Naive thymus-derived CD8-positive, alpha-beta T cell (primary cell): ENCODE measurements around the gene KIF18B. TPM values are rescaled to one million over a fixed set of nuclear protein-coding genes. Genes with fewer than 3 reads are reported as not detected.

ENCODE experiments used
- ATAC-seq, 2 donors: fragments of 150-1000 bp; cut with Tn5 transposase in 1 of 2; sonication (Bioruptor Pico), chemical (Tn5 transposase) in 1 of 2; 1 replicate in 1 of 2; 2 replicates in 1 of 2; pipeline ENCODE4 v1.10.0; 2021; ENCODE audit warnings: mild to moderate bottlenecking in 2 of 2, moderate library complexity in 2 of 2
- POLR2A ChIA-PET: fragments of 350-600 bp; sonication (Branson Sonifier 250); formaldehyde crosslinking; loops from one replicate; lab custom pipeline; 2021; ENCODE audit warnings: antibody characterized with exemption; lab: Charles Lee
- DNase-seq, 10 donors: peaks; one replicate each; pipeline versions ENCODE4 v3.0.0 to v3.0.0-alpha.2; 2020 to 2022
- H3K27ac Mint-ChIP-seq, 10 donors: one replicate each; pipeline ENCODE4 v1.8.0; 2020 to 2022; ENCODE audit warnings: mild to moderate bottlenecking in 10 of 10, mixed read lengths in 10 of 10, moderate library complexity in 4 of 10, inconsistent platforms in 1 of 10
- H3K27me3 Mint-ChIP-seq, 5 donors: one replicate each; pipeline ENCODE4 v1.8.0; 2021 to 2022; ENCODE audit warnings: mixed read lengths in 5 of 5
- H3K36me3 Mint-ChIP-seq, 3 donors: one replicate each; pipeline ENCODE4 v1.8.0; 2020 to 2022; ENCODE audit warnings: mixed read lengths in 3 of 3, mild to moderate bottlenecking in 2 of 3, inconsistent platforms in 1 of 3
- H3K4me1 Mint-ChIP-seq, 4 donors: one replicate each; pipeline ENCODE4 v1.8.0; 2021 to 2022; ENCODE audit warnings: mixed read lengths in 4 of 4
- H3K4me3 Mint-ChIP-seq, 10 donors: one replicate each; pipeline ENCODE4 v1.8.0; 2020 to 2022; ENCODE audit warnings: mild to moderate bottlenecking in 10 of 10, mixed read lengths in 10 of 10, moderate library complexity in 6 of 10, inconsistent platforms in 1 of 10
- H3K9me3 Mint-ChIP-seq, 9 donors: one replicate each; pipeline ENCODE4 v1.8.0; 2020 to 2022; ENCODE audit warnings: mixed read lengths in 9 of 9, mild to moderate bottlenecking in 3 of 9, inconsistent platforms in 1 of 9, moderate library complexity in 1 of 9
- polyA plus RNA-seq, 3 donors: library from polyadenylated mRNA; unstranded; fragments of 300-500 nt; fragmentation: Illumina TruSeq; gene quantifications; one replicate each; pipeline ENCODE4 v1.2.3, GENCODE V29; 2021
- total RNA-seq, 8 experiments: library from RNA in 2 of 8; stranded (reverse) in 2 of 8; gene quantifications; one replicate each; pipeline ENCODE4 v1.2.3 and lab custom pipeline; 2021 to 2026

The KIF18B gene
- total and polyA plus RNA-seq, 5 experiments from 2014 or later = not detected

- H3K4me3 Mint-ChIP-seq = no peak overlapping the region
- no peaks in the 10 kb centered on the region for H3K4me1 Mint-ChIP-seq
- H3K36me3 Mint-ChIP-seq = no peaks in the 10 kb centered on the region
- ATAC-seq (no peak), DNase-seq (no peak)
- POLR2A ChIA-PET = no interaction called here
- no peaks in the 10 kb centered on the region for H3K9me3 Mint-ChIP-seq
- H3K27ac Mint-ChIP-seq = peak overlapping the region in 1 of 10 donors; percentile 4
- peaks cover 11 to 37% (median 29%) of the 10 kb centered on the region in 5 donors for H3K27me3 Mint-ChIP-seq
Measured at GRCh38 chr17:44979426-44979995, 31.9 kb upstream of the KIF18B start.

- no peak overlapping the region for H3K4me3 Mint-ChIP-seq
- H3K9me3 Mint-ChIP-seq = no peaks in the 10 kb centered on the region
- no peaks in the 10 kb centered on the region for H3K4me1 Mint-ChIP-seq
- no peak for ATAC-seq
- peaks cover 11 to 40% (median 29%) of the 10 kb centered on the region in 5 donors for H3K27me3 Mint-ChIP-seq
- DNase-seq = no peak
- H3K27ac Mint-ChIP-seq = no peak overlapping the region
- POLR2A ChIA-PET = no interaction called here
- H3K36me3 Mint-ChIP-seq = no peaks in the 10 kb centered on the region
Measured at GRCh38 chr17:44978807-44979206, 31.2 kb upstream of the KIF18B start.

- no peak overlapping the region for H3K27ac Mint-ChIP-seq
- H3K36me3 Mint-ChIP-seq = no peaks in the 10 kb centered on the region
- no peaks in the 10 kb centered on the region for H3K4me1 Mint-ChIP-seq
- H3K4me3 Mint-ChIP-seq = no peak overlapping the region
- ATAC-seq (no peak), DNase-seq (no peak)
- POLR2A ChIA-PET = no interaction called here
- no peaks in the 10 kb centered on the region for H3K9me3 Mint-ChIP-seq
- H3K27me3 Mint-ChIP-seq = peaks cover 11 to 42% (median 29%) of the 10 kb centered on the region in 5 donors
Measured at GRCh38 chr17:44977814-44978550, 30.4 kb upstream of the KIF18B start.

GRCh38 chr17:44977065-44977464 lies 29.5 kb upstream of the KIF18B start:
- POLR2A ChIA-PET = no interaction called here
- no peaks in the 10 kb centered on the region for H3K36me3 Mint-ChIP-seq
- ATAC-seq = no peak
- H3K9me3 Mint-ChIP-seq = no peaks in the 10 kb centered on the region
- no peak overlapping the region for H3K27ac Mint-ChIP-seq
- H3K4me1 Mint-ChIP-seq = peaks cover 3% of the 10 kb centered on the region in 4 donors
- no peak overlapping the region for H3K4me3 Mint-ChIP-seq
- DNase-seq = no peak
- H3K27me3 Mint-ChIP-seq = peaks cover 14 to 43% (median 29%) of the 10 kb centered on the region in 5 donors

- H3K4me3 Mint-ChIP-seq = no peak overlapping the region
- H3K27ac Mint-ChIP-seq = no peak overlapping the region
- H3K27me3 Mint-ChIP-seq = peaks cover 12 to 37% (median 29%) of the 10 kb centered on the region in 5 donors
- POLR2A ChIA-PET = no interaction called here
- peaks cover 4 to 7% (median 6%) of the 10 kb centered on the region in 4 donors for H3K4me1 Mint-ChIP-seq
- no peaks in the 10 kb centered on the region for H3K9me3 Mint-ChIP-seq
- ATAC-seq (no peak), DNase-seq (no peak)
- H3K36me3 Mint-ChIP-seq = no peaks in the 10 kb centered on the region
Measured at GRCh38 chr17:44976206-44976605, 28.6 kb upstream of the KIF18B start.

- no peak overlapping the region for H3K27ac Mint-ChIP-seq
- POLR2A ChIA-PET = no interaction called here
- peaks cover 0 to 4% (median 0%) of the 10 kb centered on the region in 3 donors for H3K36me3 Mint-ChIP-seq
- H3K27me3 Mint-ChIP-seq = peaks cover 10 to 35% (median 20%) of the 10 kb centered on the region in 5 donors
- H3K4me3 Mint-ChIP-seq = no peak overlapping the region
- peaks cover 14 to 24% (median 23%) of the 10 kb centered on the region in 4 donors for H3K4me1 Mint-ChIP-seq
- ATAC-seq = no peak
- no peak for DNase-seq
- no peaks in the 10 kb centered on the region for H3K9me3 Mint-ChIP-seq
Measured at GRCh38 chr17:44972953-44973352, 25.4 kb upstream of the KIF18B start.

GRCh38 chr17:44971776-44972483 lies 24.4 kb upstream of the KIF18B start:
- Mint-ChIP-seq H3K27ac (peak overlapping the region in 2 of 10 donors; percentile 6 to 78), H3K4me3 (peak overlapping the region in 4 of 10 donors; percentile 18 to 42 (median 36)), H3K36me3 (peaks cover 0 to 4% (median 0%) of the 10 kb centered on the region in 3 donors), H3K27me3 (peaks cover 12 to 36% (median 22%) of the 10 kb centered on the region in 5 donors), H3K9me3 (no peaks in the 10 kb centered on the region), H3K4me1 (peaks cover 15 to 28% (median 26%) of the 10 kb centered on the region in 4 donors)
- ATAC-seq = peak; percentile 9 to 22
- DNase-seq = no peak
- POLR2A ChIA-PET = interaction anchor here (0.7 kb wide), 2 partner anchors 30 to 170 kb away, joined by 3 to 4 read pairs; no protein-coding TSS in a partner anchor

GRCh38 chr17:44970136-44970741 lies 22.7 kb upstream of the KIF18B start:
- peaks cover 0 to 1% (median 0%) of the 10 kb centered on the region in 9 donors for H3K9me3 Mint-ChIP-seq
- H3K36me3 Mint-ChIP-seq = peaks cover 0 to 6% (median 6%) of the 10 kb centered on the region in 3 donors
- peak overlapping the region in 2 of 10 donors; percentile 17 to 43 for H3K27ac Mint-ChIP-seq
- peak; percentile 16 to 22 for ATAC-seq
- DNase-seq = peak in 5 of 10 donors; percentile 4 to 60 (median 28)
- peaks cover 23 to 44% (median 37%) of the 10 kb centered on the region in 5 donors for H3K27me3 Mint-ChIP-seq
- H3K4me3 Mint-ChIP-seq = peak overlapping the region; percentile 69 to 90 (median 78)
- POLR2A ChIA-PET = no interaction called here
- peaks cover 23 to 39% (median 37%) of the 10 kb centered on the region in 4 donors for H3K4me1 Mint-ChIP-seq

- ATAC-seq (no peak), DNase-seq (peak in 1 of 10 donors; percentile 56)
- POLR2A ChIA-PET = interaction anchor here (1.1 kb wide), 1 partner anchor 70 kb away, joined by 3 read pairs; the partner anchor contains the start of gene EFTUD2
- H3K9me3 Mint-ChIP-seq = peaks cover 0 to 2% (median 0%) of the 10 kb centered on the region in 9 donors
- peak overlapping the region in 2 of 10 donors; percentile 8 to 50 for H3K27ac Mint-ChIP-seq
- peak overlapping the region; percentile 70 to 90 (median 78) for H3K4me3 Mint-ChIP-seq
- peaks cover 23 to 39% (median 37%) of the 10 kb centered on the region in 4 donors for H3K4me1 Mint-ChIP-seq
- H3K36me3 Mint-ChIP-seq = peaks cover 0 to 6% (median 6%) of the 10 kb centered on the region in 3 donors
- peaks cover 26 to 49% (median 43%) of the 10 kb centered on the region in 5 donors for H3K27me3 Mint-ChIP-seq
Measured at GRCh38 chr17:44969144-44969780, 21.7 kb upstream of the KIF18B start.

GRCh38 chr17:44968225-44969143 lies 20.9 kb upstream of the KIF18B start, which contains the start of gene C1QL1:
TSS of gene C1QL1 (minus strand) at chr17:44968303. CDS start at chr17:44968048, 255 bp downstream.
- H3K4me3 Mint-ChIP-seq = peak within 1 kb of the TSS; percentile 70 to 90 (median 78)
- H3K36me3 Mint-ChIP-seq = peaks cover 0 to 6% (median 6%) of the 10 kb centered on the region in 3 donors
- DNase-seq (peak; percentile 62 to 91 (median 74)), ATAC-seq (peak; percentile 87 to 88)
- H3K27ac Mint-ChIP-seq = peak within 1 kb of the TSS in 3 of 10 donors; percentile 8 to 49 (median 12)
- peaks cover 30 to 57% (median 47%) of the 10 kb centered on the region in 5 donors for H3K27me3 Mint-ChIP-seq
- peaks cover 0 to 3% (median 0%) of the 10 kb centered on the region in 9 donors for H3K9me3 Mint-ChIP-seq
- H3K4me1 Mint-ChIP-seq = peaks cover 23 to 39% (median 37%) of the 10 kb centered on the region in 4 donors
- POLR2A ChIA-PET = interaction anchor here (1.0 to 1.1 kb wide), 2 partner anchors 18 to 69 kb away, joined by 3 read pairs; partner anchors contain the start of gene EFTUD2

- peak; percentile 12 to 16 for ATAC-seq
- Mint-ChIP-seq H3K36me3 (peaks cover 0 to 6% (median 6%) of the 10 kb centered on the region in 3 donors), H3K4me3 (peak overlapping the region in 1 of 10 donors; percentile 74), H3K27ac (no peak overlapping the region), H3K9me3 (peaks cover 0 to 3% (median 0%) of the 10 kb centered on the region in 9 donors), H3K4me1 (peaks cover 23 to 39% (median 37%) of the 10 kb centered on the region in 4 donors), H3K27me3 (peaks cover 30 to 63% (median 51%) of the 10 kb centered on the region in 5 donors)
- DNase-seq = peak in 2 of 10 donors; percentile 11 to 47
- POLR2A ChIA-PET = interaction anchor here (1.0 kb wide), 1 partner anchor 19 kb away, joined by 3 read pairs; no protein-coding TSS in a partner anchor
Measured at GRCh38 chr17:44967907-44968224, 20.3 kb upstream of the KIF18B start.
